GM10847 (cell line): ENCODE results near the gene PIBF1.

Experiments
- POLR2A ChIP-seq: IDR thresholded peaks from 2 replicates; pipeline ENCODE4 v1.6.1; 2011; ENCODE audit not compliant: insufficient read length; ENCODE audit errors: extremely low read depth

The PIBF1 gene

GRCh38 chr13:73018336-73018735 is 236.4 kb downstream of the PIBF1 start:
- no peak for TF ChIP-seq POLR2A

- no peak for TF ChIP-seq POLR2A
Measured at GRCh38 chr13:73025217-73026012, 243.5 kb downstream of the PIBF1 start.

GRCh38 chr13:73034901-73035300 is 253.0 kb downstream of the PIBF1 start:
- no peak for TF ChIP-seq POLR2A

GRCh38 chr13:73035660-73036059 is 253.7 kb downstream of the PIBF1 start:
- TF ChIP-seq POLR2A: no peak

GRCh38 chr13:73036566-73036965 is 254.6 kb downstream of the PIBF1 start:
- no peak for TF ChIP-seq POLR2A

- TF ChIP-seq POLR2A: no peak
Measured at GRCh38 chr13:73038064-73038463, 256.1 kb downstream of the PIBF1 start.

- TF ChIP-seq POLR2A: no peak
Measured at GRCh38 chr13:73039201-73040108, 257.5 kb downstream of the PIBF1 start.

- TF ChIP-seq POLR2A: no peak
Measured at GRCh38 chr13:73040484-73040883, 258.6 kb downstream of the PIBF1 start.

- TF ChIP-seq POLR2A: no peak
Measured at GRCh38 chr13:73040968-73041596, 259.1 kb downstream of the PIBF1 start.

- TF ChIP-seq POLR2A: no peak
Measured at GRCh38 chr13:73045031-73045430, 263.1 kb downstream of the PIBF1 start.

GRCh38 chr13:73054712-73055111 is 272.8 kb downstream of the PIBF1 start:
- no peak for TF ChIP-seq POLR2A

- TF ChIP-seq POLR2A: no peak
Measured at GRCh38 chr13:73055813-73056564, 274.1 kb downstream of the PIBF1 start.

- TF ChIP-seq POLR2A: no peak
Measured at GRCh38 chr13:73056565-73056962, 274.6 kb downstream of the PIBF1 start.

GRCh38 chr13:73057284-73058063 is 275.5 kb downstream of the PIBF1 start:
- TF ChIP-seq POLR2A: no peak

- TF ChIP-seq POLR2A: no peak
Measured at GRCh38 chr13:73058064-73058313, 276.1 kb downstream of the PIBF1 start.

GRCh38 chr13:73058432-73058735 is 276.5 kb downstream of the PIBF1 start:
- no peak for TF ChIP-seq POLR2A
